Heart left ventricle (tissue), 16 donors: ENCODE data around the gene CCDC85B. TPM values are rescaled to one million over a fixed set of nuclear protein-coding genes. Genes with fewer than 3 reads are reported as not detected.
A peak's percentile ranks its signal among the peaks of the same experiment; 100 is the strongest.

Experiments used
- ATAC-seq, 4 donors: fragments of 200-7000 bp; cut with Tn5 transposase; one replicate each; pipeline ENCODE4 v1.9.1; 2020 to 2022; ENCODE audit warnings: moderate library complexity in 4 of 4, mild to moderate bottlenecking in 3 of 4, moderate number of reproducible peaks in 1 of 4
- DNase-seq, 5 donors: peaks; one replicate each; pipeline ENCODE4 v3.0.0-alpha.2; 2020
- H3K27ac ChIP-seq, 12 donors: fragments of 200-600 bp; sonication (generic) in 4 of 12; one replicate each; pipeline versions ENCODE4 v1.5.0 to v1.8.0; 2016 to 2022; ENCODE audit warnings: mild to moderate bottlenecking in 2 of 12
- H3K27me3 ChIP-seq, 9 donors: fragments of 200-600 bp; sonication (generic) in 2 of 9; one replicate each; pipeline versions ENCODE4 v1.5.1 to v1.8.0; 2016 to 2022; ENCODE audit warnings: mild to moderate bottlenecking in 3 of 9
- H3K36me3 ChIP-seq, 9 donors: fragments of 200-600 bp; sonication (generic) in 2 of 9; one replicate each; pipeline versions ENCODE4 v1.5.0 to v1.8.0; 2018 to 2022; ENCODE audit warnings: mild to moderate bottlenecking in 2 of 9
- H3K4me1 ChIP-seq, 12 donors: fragments of 200-600 bp; sonication (generic) in 4 of 12; one replicate each; pipeline versions ENCODE4 v1.5.0 to v1.8.0; 2016 to 2022; ENCODE audit warnings: mild to moderate bottlenecking in 3 of 12
- H3K4me3 ChIP-seq, 12 donors: fragments of 200-600 bp; sonication (generic) in 4 of 12; one replicate each; pipeline versions ENCODE4 v1.5.0 to v1.8.0; 2017 to 2022; ENCODE audit warnings: mild to moderate bottlenecking in 9 of 12, moderate library complexity in 4 of 12
- H3K9me3 ChIP-seq, 12 donors: fragments of 200-600 bp; sonication (generic) in 4 of 12; one replicate each; pipeline versions ENCODE4 v1.5.0 to v1.8.0; 2016 to 2022; ENCODE audit warnings: mild to moderate bottlenecking in 1 of 12
- POLR2A ChIP-seq, 2 donors: fragments of 450-650 bp; IDR thresholded peaks; one replicate each; pipeline ENCODE4 v1.6.1; 2017; ENCODE audit warnings: antibody characterized with exemption in 2 of 2, mild to moderate bottlenecking in 2 of 2, moderate library complexity in 2 of 2
- WGBS, 4 donors: extraction: QIAGEN DNeasy Blood & Tissue Kit in 2 of 4; methylation state at CpG; one replicate each; pipeline versions ENCODE4 v1.1.5 to v1.1.7; 2013 to 2018; 5-methylcytosine and 5-hydroxymethylcytosine counted together
- intact Hi-C, 10 donors: fragments of 100-400 bp; cut with DNase I; formaldehyde crosslinking; loops; one replicate each; pipeline versions ENCODE4 v1.11.1 to v1.14.2; 2022
- polyA plus RNA-seq, 2 donors: library from polyadenylated mRNA; stranded (reverse); fragments of 200-250 nt; gene quantifications; one replicate each; pipeline ENCODE4 v1.2.3, GENCODE V29; 2013
- total RNA-seq, 9 donors: library from RNA; depleted of rRNA in 2 of 9; stranded (reverse); fragments of >200 nt in 2 of 9; fragmentation: NEBNext Ultra II Directional in 3 of 9; extraction: Animal tissue kit (Norgen Biotek cat#: 25700) in 3 of 9; gene quantifications; one replicate each; pipeline versions ENCODE4 v1.1.0 to v1.2.4, GENCODE V29; 2016 to 2023
- TF ChIP-seq, protein P1 (sequence below), 12 donors: fragments of 200-600 bp; sonication (generic) in 4 of 12; IDR thresholded peaks; one replicate each; pipeline versions ENCODE4 v1.5.0 to v1.8.0; 2018 to 2022; ENCODE audit warnings: antibody characterized with exemption in 12 of 12, mild to moderate bottlenecking in 5 of 12
- donor health status: ischemic (EF 13 %, LVEDD 7.1; RV severe dilation, severe dysfunction).
- donor health status: healthy with polysubstance abuse.
- donor health status: DM: no; HTN: yes; CAD: no.
- donor health status: DM: no; HTN: no; CAD: no.
- donor health status: ischemic (EF 25% LVEDD 6.9; RV normal size, moderate dysfunction).
- donor health status: ischemic (EF 25% LVEDD 5.7; RV mildly dilated, moderate dysfunction).
- donor health status: healthy.
- donor health status: DM: yes; HTN: yes; CAD: no.
- donor health status: ischemic (EF 35%, LVEDD 5.7; RV mildly dilated, moderate dysfunction).
- donor health status: nonischemic (EF 11% LVEDD 7.7; RV severe dilation, severe dysfunction).
- donor health status: DM: yes; HTN: yes; CAD: no.
- donor health status: PGD.
- donor health status: ischemic (EF 29% LVEDD 5.4; RV normal size, mild dysfunction).
- donor health status: nonischemic (EF 23%, LVEDD 6.1; RV moderate dilation, normal function).

The CCDC85B gene
- total and polyA plus RNA-seq, 11 donors = 31.3 to 78.1 (median 36.9) TPM

DNA sequence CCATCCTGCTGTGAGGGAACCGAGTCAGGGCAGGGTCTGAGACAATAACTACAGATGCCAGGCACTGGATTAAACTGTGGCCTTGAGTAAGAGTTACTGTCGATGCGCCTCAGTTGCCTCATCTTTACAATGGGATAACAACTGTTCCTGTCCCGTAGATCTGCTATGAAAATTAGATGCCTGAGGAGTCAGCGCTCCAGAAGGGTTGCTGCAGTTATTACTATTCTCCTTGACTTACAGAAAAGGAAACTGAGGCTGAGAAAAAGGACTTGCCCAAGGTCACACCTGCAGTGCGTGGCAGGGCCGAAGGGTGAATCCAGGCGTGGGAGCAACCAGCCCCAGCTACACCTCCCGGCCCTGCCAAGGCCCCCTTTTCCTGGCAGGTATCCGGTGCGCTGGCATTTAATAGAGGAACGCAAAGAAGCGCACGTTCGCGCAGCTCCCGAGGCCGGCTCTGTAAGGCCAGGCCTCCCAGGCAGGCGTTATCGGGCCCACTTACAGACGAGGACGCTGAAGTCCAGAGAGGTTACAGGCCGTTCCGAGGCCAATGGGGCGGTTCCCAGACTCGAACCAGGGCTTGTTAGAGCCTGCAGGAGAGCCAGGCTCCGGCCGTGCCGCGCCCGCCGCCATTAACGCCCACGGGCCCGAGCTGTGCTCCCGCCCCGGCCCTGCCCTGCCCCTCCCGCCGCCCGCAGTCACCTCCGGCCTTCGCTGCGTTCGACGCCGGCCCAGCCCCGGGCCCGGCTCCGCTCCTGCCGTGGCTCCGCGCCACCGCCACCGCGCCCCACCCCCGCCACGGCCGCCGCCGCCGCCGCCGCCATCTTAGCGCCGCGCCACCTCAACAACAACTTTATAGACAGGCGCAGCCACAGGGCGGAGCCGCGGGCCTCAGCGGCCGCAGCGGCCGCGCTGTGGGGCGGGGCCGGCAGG, 28.0 kb downstream of the CCDC85B start, which contains the start of gene C11orf68:
Gene C11orf68, minus strand, starts transcription at position 852 of the 930 bp plus-strand sequence. Its CDS starts 31 bp downstream, at position 821.
- peak in 1 of 2 donors; percentile 8 for TF ChIP-seq POLR2A (IDR thresholded peaks at IDR 0.05)
- TF ChIP-seq, protein P1, sequence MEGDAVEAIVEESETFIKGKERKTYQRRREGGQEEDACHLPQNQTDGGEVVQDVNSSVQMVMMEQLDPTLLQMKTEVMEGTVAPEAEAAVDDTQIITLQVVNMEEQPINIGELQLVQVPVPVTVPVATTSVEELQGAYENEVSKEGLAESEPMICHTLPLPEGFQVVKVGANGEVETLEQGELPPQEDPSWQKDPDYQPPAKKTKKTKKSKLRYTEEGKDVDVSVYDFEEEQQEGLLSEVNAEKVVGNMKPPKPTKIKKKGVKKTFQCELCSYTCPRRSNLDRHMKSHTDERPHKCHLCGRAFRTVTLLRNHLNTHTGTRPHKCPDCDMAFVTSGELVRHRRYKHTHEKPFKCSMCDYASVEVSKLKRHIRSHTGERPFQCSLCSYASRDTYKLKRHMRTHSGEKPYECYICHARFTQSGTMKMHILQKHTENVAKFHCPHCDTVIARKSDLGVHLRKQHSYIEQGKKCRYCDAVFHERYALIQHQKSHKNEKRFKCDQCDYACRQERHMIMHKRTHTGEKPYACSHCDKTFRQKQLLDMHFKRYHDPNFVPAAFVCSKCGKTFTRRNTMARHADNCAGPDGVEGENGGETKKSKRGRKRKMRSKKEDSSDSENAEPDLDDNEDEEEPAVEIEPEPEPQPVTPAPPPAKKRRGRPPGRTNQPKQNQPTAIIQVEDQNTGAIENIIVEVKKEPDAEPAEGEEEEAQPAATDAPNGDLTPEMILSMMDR (IDR thresholded peaks at IDR 0.05) = no peak
- Histone ChIP-seq H3K4me3 (peak within 1 kb of the TSS; percentile 85 to 100 (median 96)), H3K27ac (peak within 1 kb of the TSS; percentile 95 to 100 (median 97)), H3K9me3 (no peaks in the 10 kb centered on the region), H3K27me3 (no peaks in the 10 kb centered on the region), H3K4me1 (peaks cover 16 to 56% (median 48%) of the 10 kb centered on the region in 12 donors), H3K36me3 (peaks cover 0 to 27% (median 16%) of the 10 kb centered on the region in 9 donors)
- WGBS, 4 donors = 3 to 15% (median 4%) methylated on average over 16 to 77 of the region's 77 CpGs
- intact Hi-C loops = loop anchor here in 5 of 10 donors (1.0 to 5.0 kb wide), 7 partner anchors 28 to 255 kb away; partner anchors contain the start of genes FIBP (in 3 of the 5), MUS81 (in 2 of the 5), SART1 (in 2 of the 5) and CCDC85B (in 1 of the 5)
- DNase-seq (peak in 1 of 5 donors; percentile 57), ATAC-seq (no peak)

DNA sequence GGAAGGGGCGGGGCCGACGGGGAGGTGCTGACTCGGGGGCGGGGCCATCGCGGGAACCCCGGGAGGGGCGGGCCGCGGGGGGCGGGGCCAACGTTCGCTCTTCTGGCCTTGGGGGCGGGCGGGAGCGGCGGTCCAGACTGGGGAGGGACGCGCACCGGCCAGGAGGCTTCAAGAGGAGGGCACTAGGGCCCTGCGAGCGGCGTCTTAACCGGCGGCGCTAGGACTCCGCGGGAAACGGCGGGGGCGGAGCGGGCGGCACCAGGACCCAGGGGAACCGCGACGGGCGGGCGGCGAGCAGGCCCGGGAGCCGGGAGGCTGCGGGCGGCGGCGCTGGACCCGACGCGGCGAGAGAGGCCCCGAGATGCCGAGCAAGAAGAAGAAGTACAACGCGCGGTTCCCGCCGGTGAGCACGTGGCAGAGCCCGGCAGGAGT, 28.7 kb downstream of the CCDC85B start, which contains the start of gene DRAP1:
Gene DRAP1, plus strand, starts transcription at position 286 of the 432 bp plus-strand sequence. Its CDS starts 76 bp downstream, at position 362.
- H3K4me1 ChIP-seq = peaks cover 16 to 56% (median 48%) of the 10 kb centered on the region in 12 donors
- peaks cover 0 to 29% (median 17%) of the 10 kb centered on the region in 9 donors for H3K36me3 ChIP-seq
- intact Hi-C loops = loop anchor here in 5 of 10 donors (1.0 to 5.0 kb wide), 6 partner anchors 28 to 256 kb away; partner anchors contain the start of genes FIBP (in 3 of the 5), SART1 (in 2 of the 5), CCDC85B (in 1 of the 5) and MUS81 (in 1 of the 5)
- H3K27me3 ChIP-seq = no peaks in the 10 kb centered on the region
- peak; percentile 92 to 96 (median 94) for ATAC-seq
- H3K9me3 ChIP-seq = no peaks in the 10 kb centered on the region
- peak; percentile 99 to 100 (median 99) for DNase-seq
- TF ChIP-seq, protein P1 (IDR thresholded peaks at IDR 0.05) = peak in 2 of 12 donors; percentile 15 to 25
- TF ChIP-seq POLR2A (IDR thresholded peaks at IDR 0.05) = peak; percentile 38 to 79
- H3K4me3 ChIP-seq = peak within 1 kb of the TSS; percentile 85 to 100 (median 96)
- 0 to 1% (median 0%) methylated on average over 3 to 59 of the region's 59 CpGs for WGBS, 4 donors
- H3K27ac ChIP-seq = peak within 1 kb of the TSS; percentile 95 to 100 (median 97)

DNA sequence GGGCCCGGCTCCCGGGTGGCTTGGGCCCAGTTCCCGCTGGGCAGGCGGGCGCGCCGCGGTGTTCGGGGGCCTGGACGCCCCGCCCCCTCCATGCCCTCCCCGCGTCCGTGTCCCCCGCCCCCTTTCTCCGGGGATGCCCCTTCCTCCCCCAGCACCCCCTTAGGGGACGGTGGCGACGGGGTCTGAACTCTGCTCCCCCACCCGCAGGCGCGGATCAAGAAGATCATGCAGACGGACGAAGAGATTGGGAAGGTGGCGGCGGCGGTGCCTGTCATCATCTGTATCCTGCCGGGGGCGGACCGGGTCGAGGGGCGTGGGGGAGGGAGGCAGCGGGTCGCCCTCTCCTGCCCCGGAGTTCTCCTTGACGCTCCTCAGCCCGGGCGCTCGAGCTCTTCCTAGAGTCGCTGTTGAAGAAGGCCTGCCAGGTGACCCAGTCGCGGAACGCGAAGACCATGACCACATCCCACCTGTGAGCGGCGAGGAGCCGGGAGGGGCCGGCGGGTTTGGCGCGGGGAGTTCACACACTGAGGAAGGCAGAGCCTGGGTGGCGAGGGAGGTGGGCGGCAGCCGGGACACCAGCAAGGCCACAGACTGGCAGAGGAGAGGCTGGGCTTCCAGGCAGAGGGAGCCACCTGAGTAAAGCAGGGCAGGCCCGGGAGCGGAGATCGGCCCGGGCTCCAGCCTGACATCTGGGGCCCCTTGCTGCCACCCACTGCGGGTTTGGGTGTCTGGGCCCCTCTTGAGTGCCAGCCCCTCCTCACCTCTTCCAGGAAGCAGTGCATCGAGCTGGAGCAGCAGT, 29.3 kb downstream of the CCDC85B start:
- 1 to 2% (median 1%) methylated on average over 20 to 60 of the region's 60 CpGs for WGBS, 4 donors

More for the DNA sequence above, 29.3 kb downstream of the CCDC85B start:
- Histone ChIP-seq H3K4me3 (peak overlapping the region; percentile 85 to 100 (median 95)), H3K9me3 (no peaks in the 10 kb centered on the region), H3K36me3 (peaks cover 0 to 29% (median 17%) of the 10 kb centered on the region in 9 donors), H3K27me3 (no peaks in the 10 kb centered on the region), H3K27ac (peak overlapping the region; percentile 75 to 98 (median 92)), H3K4me1 (peaks cover 16 to 52% (median 46%) of the 10 kb centered on the region in 12 donors)
- no peak for TF ChIP-seq POLR2A (IDR thresholded peaks at IDR 0.05)
- TF ChIP-seq, protein P1 (IDR thresholded peaks at IDR 0.05) = no peak
- intact Hi-C loops = loop anchor here in 9 of 10 donors (1.0 to 5.0 kb wide), 8 partner anchors 29 to 256 kb away; partner anchors contain the start of genes SART1 (in 4 of the 9), FIBP (in 3 of the 9), CCDC85B (in 1 of the 9) and MUS81 (in 1 of the 9)
- DNase-seq = peak in 2 of 5 donors; percentile 62 to 64
- ATAC-seq = peak in 3 of 4 donors; percentile 0 to 38 (median 36)
